Measurements from ENCODE around the gene DOCK10.

DOCK10 gene

GRCh38 chr2:224817676-224818075, 224.6 kb downstream of the DOCK10 start:
- no peaks in the 10 kb centered on the region for H3K9me3 ChIP-seq (ENCODE audit: control insufficient read depth, insufficient read depth, low read depth, low read length)
- H3K27ac ChIP-seq (ENCODE audit: extremely low read depth, low read depth, low read length): no peak overlapping the region
- no peaks in the 10 kb centered on the region for H3K36me3 ChIP-seq (ENCODE audit: control insufficient read depth in 2 of 2, insufficient read depth in 1 of 2, low read length in 2 of 2)
- no peaks in the 10 kb centered on the region for H3K4me1 ChIP-seq (ENCODE audit: control insufficient read depth, insufficient read depth, low read length)
- POLR2A ChIA-PET: no interaction called here
- TF ChIP-seq ZNF629 (tag by site-specific recombination; IDR thresholded peaks at IDR 0.05): no peak
- TF ChIP-seq ZSCAN30 (tag by site-specific recombination; IDR thresholded peaks at IDR 0.05): no peak
- no peak for TF ChIP-seq ZNF623 (tag by site-specific recombination; IDR thresholded peaks at IDR 0.05)
- no peak for TF ChIP-seq ZNF837 (tag by site-specific recombination; IDR thresholded peaks at IDR 0.05)
- no peak for TF ChIP-seq HIC1 (tag by site-specific recombination; IDR thresholded peaks at IDR 0.05)
- TF ChIP-seq PRDM2 (tag by site-specific recombination; IDR thresholded peaks at IDR 0.05; ENCODE audit: borderline replicate concordance): no peak
- TF ChIP-seq ZBTB48 (tag by site-specific recombination; IDR thresholded peaks at IDR 0.05): no peak
- no peak for TF ChIP-seq ZNF658 (tag by site-specific recombination; IDR thresholded peaks at IDR 0.05)
- no peak for TF ChIP-seq ZNF600 (tag by site-specific recombination; IDR thresholded peaks at IDR 0.05)
- no peak for TF ChIP-seq ZNF266 (tag by site-specific recombination; IDR thresholded peaks at IDR 0.05; ENCODE audit: low read depth)
- TF ChIP-seq KLF17 (tag by site-specific recombination; IDR thresholded peaks at IDR 0.05): no peak
- no peak for TF ChIP-seq PRDM4 (tag by site-specific recombination; IDR thresholded peaks at IDR 0.05)
- H3K4me3 ChIP-seq (ENCODE audit: low read depth, low read length): no peak overlapping the region
- CTCF ChIA-PET: no interaction called here

- no peak overlapping the region for H3K27ac ChIP-seq (ENCODE audit: extremely low read depth, low read depth, low read length)
- no peak overlapping the region for H3K4me3 ChIP-seq (ENCODE audit: low read depth, low read length)
- no peaks in the 10 kb centered on the region for H3K9me3 ChIP-seq (ENCODE audit: control insufficient read depth, insufficient read depth, low read depth, low read length)
- no peaks in the 10 kb centered on the region for H3K4me1 ChIP-seq (ENCODE audit: control insufficient read depth, insufficient read depth, low read length)
- POLR2A ChIA-PET: no interaction called here
- TF ChIP-seq ZNF830 (tag by site-specific recombination; IDR thresholded peaks at IDR 0.05; ENCODE audit: low read depth) (no peak), ZNF660 (tag by site-specific recombination; IDR thresholded peaks at IDR 0.05) (no peak)
- CTCF ChIA-PET: interaction anchor here (0.6 to 1.0 kb wide), 3 partner anchors 13 to 125 kb away, joined by 3 to 5 read pairs (median 4); no protein-coding TSS in a partner anchor
- no peaks in the 10 kb centered on the region for H3K36me3 ChIP-seq (ENCODE audit: control insufficient read depth in 2 of 2, insufficient read depth in 1 of 2, low read length in 2 of 2)
Observed at GRCh38 chr2:224816816-224817215, 225.5 kb downstream of the DOCK10 start.
